Placental epithelial cell (primary cell): Measurements from ENCODE around the gene PTMS. TPM values are rescaled to one million over a fixed set of nuclear protein-coding genes. Genes with fewer than 3 reads are reported as not detected.

Source experiments
- total RNA-seq: library from RNA; depleted of rRNA; stranded (reverse); fragments of >200 nt; gene quantifications from 2 replicates; pipeline ENCODE4 v1.2.3, GENCODE V29; 2012

The PTMS gene
- 70.4 and 99.3 TPM in 2 replicates for total RNA-seq

GRCh38 chr12:6765634-6766581 lies at the start of gene PTMS:
PTMS (plus strand) TSS chr12:6766363; CDS start chr12:6766706, 343 bp downstream.

GRCh38 chr12:6723607-6724408 lies 42.4 kb upstream of the PTMS start, which contains the start of gene COPS7A:
COPS7A (plus strand) TSS chr12:6724046; CDS start chr12:6724657, 611 bp downstream.

GRCh38 chr12:6752921-6753771 lies 13.0 kb upstream of the PTMS start, which contains the start of gene MLF2:
MLF2 (minus strand) TSS chr12:6753141; CDS start chr12:6752334, 807 bp downstream.

GRCh38 chr12:6772331-6772695 lies 6.2 kb downstream of the PTMS start, which contains the start of gene LAG3:
LAG3 (plus strand) TSS chr12:6772520; CDS start chr12:6772853, 333 bp downstream.

GRCh38 chr12:6788972-6789924 lies 23.1 kb downstream of the PTMS start, which contains the start of gene CD4:
CD4 (plus strand) TSS chr12:6789528; CDS start chr12:6800139, 10,611 bp downstream.

Other genes starting within 250 kb of the PTMS start
- 6,495 and 11,041 TPM in 2 replicates for gene GAPDH, start 231.8 kb upstream of the PTMS start, total RNA-seq
- gene IFFO1, start 210.3 kb upstream of the PTMS start, total RNA-seq, result 7.1 and 8.9 TPM in 2 replicates
- gene NOP2, start 198.1 kb upstream of the PTMS start, total RNA-seq, result 17.7 and 35.0 TPM in 2 replicates
- gene CHD4, start 159.0 kb upstream of the PTMS start, total RNA-seq, result 221 and 313 TPM in 2 replicates
- 5.1 and 10.7 TPM in 2 replicates for gene LPAR5, start 130.4 kb upstream of the PTMS start, total RNA-seq
- gene ACRBP, start 118.9 kb upstream of the PTMS start, total RNA-seq, result 1.6 TPM in 1 of 2 replicates, not detected in the other
- 47.9 and 81.7 TPM in 2 replicates for gene ING4, start 103.2 kb upstream of the PTMS start, total RNA-seq
- 29.2 and 29.8 TPM in 2 replicates for gene ZNF384, start 77.0 kb upstream of the PTMS start, total RNA-seq
- gene PIANP, start 65.5 kb upstream of the PTMS start, total RNA-seq, result not detected in 2 replicates
- gene COPS7A, start 42.3 kb upstream of the PTMS start, total RNA-seq, result 48.4 and 50.3 TPM in 2 replicates
- gene MLF2, start 13.2 kb upstream of the PTMS start, total RNA-seq, result 117 and 212 TPM in 2 replicates
- 0.11 and 0.39 TPM in 2 replicates for gene LAG3, start 6.2 kb downstream of the PTMS start, total RNA-seq
- gene CD4, start 23.2 kb downstream of the PTMS start, total RNA-seq, result 0.98 and 1.2 TPM in 2 replicates
- gene GPR162, start 55.5 kb downstream of the PTMS start, total RNA-seq, result 0.11 and 3.1 TPM in 2 replicates
- gene P3H3, start 62.0 kb downstream of the PTMS start, total RNA-seq, result 47.1 and 86.8 TPM in 2 replicates
- gene GNB3, start 74.6 kb downstream of the PTMS start, total RNA-seq, result 0.65 and 3.1 TPM in 2 replicates
- 7.9 and 13.8 TPM in 2 replicates for gene CDCA3, start 84.9 kb downstream of the PTMS start, total RNA-seq
- gene USP5, start 85.8 kb downstream of the PTMS start, total RNA-seq, result 69.5 and 126 TPM in 2 replicates
- gene TPI1, start 101.2 kb downstream of the PTMS start, total RNA-seq, result 461 and 897 TPM in 2 replicates
- 8.8 and 12.6 TPM in 2 replicates for gene SPSB2, start 106.9 kb downstream of the PTMS start, total RNA-seq
- gene LRRC23, start 138.5 kb downstream of the PTMS start, total RNA-seq, result 8.2 and 21.6 TPM in 2 replicates
- 0.76 and 1.6 TPM in 2 replicates for gene ENO2, start 148.2 kb downstream of the PTMS start, total RNA-seq
- 12.7 and 23.2 TPM in 2 replicates for gene ATN1, start 161.6 kb downstream of the PTMS start, total RNA-seq
- gene RNU7-1, start 177.5 kb downstream of the PTMS start, total RNA-seq, result not detected in 2 replicates
- 72.8 and 133 TPM in 2 replicates for gene C12orf57, start 177.7 kb downstream of the PTMS start, total RNA-seq
- 21.2 and 25.1 TPM in 2 replicates for gene PTPN6, start 185.0 kb downstream of the PTMS start, total RNA-seq
- 142 and 192 TPM in 2 replicates for gene PHB2, start 204.3 kb downstream of the PTMS start, total RNA-seq
- gene EMG1, start 204.6 kb downstream of the PTMS start, total RNA-seq, result 24.7 and 26.0 TPM in 2 replicates